Measurements from ENCODE around the gene ZBTB7C.

- TF ChIP-seq CTCF (IDR thresholded peaks at IDR 0.05; ENCODE audit: borderline replicate concordance, extremely low read depth, low read length, poor library complexity, severe bottlenecking), result no peak
- TF ChIP-seq EZH2 (IDR thresholded peaks at IDR 0.05; ENCODE audit: borderline replicate concordance, low read depth, low read length, severe bottlenecking), result no peak
These were observed 217.7 kb downstream of the ZBTB7C start for GRCh38 chr18:48191494-48191893.
